HCT116 (cell line): ENCODE results near the gene ORC6. TPM values are rescaled to one million over a fixed set of nuclear protein-coding genes. Genes with fewer than 3 reads are reported as not detected.

ENCODE experiments used
- ATF3 ChIP-seq: IDR thresholded peaks from 2 replicates; pipeline ENCODE4 v1.6.1; 2012
- CEBPB ChIP-seq: IDR thresholded peaks from 2 replicates; pipeline ENCODE4 v1.6.1; 2012; ENCODE audit warnings: low read depth
- EGR1 ChIP-seq: IDR thresholded peaks from 2 replicates; pipeline ENCODE4 v1.6.1; 2012; ENCODE audit warnings: low read depth
- ELF1 ChIP-seq: IDR thresholded peaks from 2 replicates; pipeline ENCODE4 v1.6.1; 2012; ENCODE audit warnings: low read depth, borderline replicate concordance
- EZH2 ChIP-seq: fragments of 200-600 bp; sonication (generic); IDR thresholded peaks from 2 replicates; pipeline ENCODE4 v1.6.1; 2017; ENCODE audit warnings: antibody characterized with exemption, mixed run types
- FOSL1 ChIP-seq: IDR thresholded peaks from 2 replicates; pipeline ENCODE4 v1.6.1; 2012; ENCODE audit warnings: low read depth
- JUND ChIP-seq: IDR thresholded peaks from 2 replicates; pipeline ENCODE4 v1.6.1; 2012
- POLR2A ChIP-seq: IDR thresholded peaks from 2 replicates; pipeline ENCODE4 v1.7.0; 2011; ENCODE audit warnings: borderline replicate concordance; ENCODE audit not compliant: insufficient read depth, insufficient read length; ENCODE audit errors: extremely low read depth
- SIN3A ChIP-seq: IDR thresholded peaks from 2 replicates; pipeline ENCODE4 v1.6.1; 2012; ENCODE audit warnings: low read depth
- SP1 ChIP-seq: IDR thresholded peaks from 2 replicates; pipeline ENCODE4 v1.6.1; 2012; ENCODE audit warnings: low read depth
- YY1 ChIP-seq: IDR thresholded peaks from 2 replicates; pipeline ENCODE4 v1.6.1; 2011; ENCODE audit warnings: low read length, low read depth, moderate library complexity, mild to moderate bottlenecking; ENCODE audit not compliant: insufficient replicate concordance; ENCODE audit errors: extremely low read depth
- ZFX ChIP-seq: fragments of 450-650 bp; IDR thresholded peaks from 2 replicates; pipeline ENCODE4 v1.6.1; 2017
- total RNA-seq: library from RNA; stranded (reverse); gene quantifications from one replicate; pipeline ENCODE4 v1.2.1, GENCODE V29; 2021; ENCODE audit not compliant: unreplicated experiment
- TF ChIP-seq, protein P1 (sequence below): IDR thresholded peaks from 2 replicates; pipeline ENCODE4 v1.6.1; 2011; ENCODE audit warnings: mild to moderate bottlenecking, low read length, moderate library complexity; ENCODE audit not compliant: insufficient replicate concordance; ENCODE audit errors: extremely low read depth
- TF ChIP-seq, protein P2 (sequence below), 3 experiments: fragments of 200-600 bp in 1 of 3; sonication (generic) in 1 of 3; IDR thresholded peaks in 2 of 3; conservative IDR thresholded peaks in 1 of 3; 2 replicates each; pipeline ENCODE4 v1.5.1; 2012 to 2017; ENCODE audit warnings: low read depth in 2 of 3, low read length in 2 of 3, antibody characterized with exemption in 1 of 3, borderline replicate concordance in 1 of 3, control low read depth in 1 of 3, mild to moderate bottlenecking in 1 of 3, mixed read lengths in 1 of 3, mixed run types in 1 of 3, moderate library complexity in 1 of 3; ENCODE audit not compliant: insufficient read depth in 1 of 3

Gene ORC6
- total RNA-seq, 1 experiment from 2014 or later, result 44.7 TPM

- TF ChIP-seq, protein P1, sequence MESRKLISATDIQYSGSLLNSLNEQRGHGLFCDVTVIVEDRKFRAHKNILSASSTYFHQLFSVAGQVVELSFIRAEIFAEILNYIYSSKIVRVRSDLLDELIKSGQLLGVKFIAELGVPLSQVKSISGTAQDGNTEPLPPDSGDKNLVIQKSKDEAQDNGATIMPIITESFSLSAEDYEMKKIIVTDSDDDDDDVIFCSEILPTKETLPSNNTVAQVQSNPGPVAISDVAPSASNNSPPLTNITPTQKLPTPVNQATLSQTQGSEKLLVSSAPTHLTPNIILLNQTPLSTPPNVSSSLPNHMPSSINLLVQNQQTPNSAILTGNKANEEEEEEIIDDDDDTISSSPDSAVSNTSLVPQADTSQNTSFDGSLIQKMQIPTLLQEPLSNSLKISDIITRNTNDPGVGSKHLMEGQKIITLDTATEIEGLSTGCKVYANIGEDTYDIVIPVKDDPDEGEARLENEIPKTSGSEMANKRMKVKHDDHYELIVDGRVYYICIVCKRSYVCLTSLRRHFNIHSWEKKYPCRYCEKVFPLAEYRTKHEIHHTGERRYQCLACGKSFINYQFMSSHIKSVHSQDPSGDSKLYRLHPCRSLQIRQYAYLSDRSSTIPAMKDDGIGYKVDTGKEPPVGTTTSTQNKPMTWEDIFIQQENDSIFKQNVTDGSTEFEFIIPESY, result no peak
- TF ChIP-seq FOSL1 (no peak), JUND (no peak), SP1 (no peak), SIN3A (peak; percentile 19; the same call in 1 of the 2 replicates), CEBPB (no peak), ELF1 (no peak), ATF3 (no peak), EZH2 (no peak), YY1 (peak; percentile 10), EGR1 (peak; percentile 55; the same call in 1 of the 2 replicates), POLR2A (no peak), ZFX (peak; percentile 92)
- TF ChIP-seq, protein P2, sequence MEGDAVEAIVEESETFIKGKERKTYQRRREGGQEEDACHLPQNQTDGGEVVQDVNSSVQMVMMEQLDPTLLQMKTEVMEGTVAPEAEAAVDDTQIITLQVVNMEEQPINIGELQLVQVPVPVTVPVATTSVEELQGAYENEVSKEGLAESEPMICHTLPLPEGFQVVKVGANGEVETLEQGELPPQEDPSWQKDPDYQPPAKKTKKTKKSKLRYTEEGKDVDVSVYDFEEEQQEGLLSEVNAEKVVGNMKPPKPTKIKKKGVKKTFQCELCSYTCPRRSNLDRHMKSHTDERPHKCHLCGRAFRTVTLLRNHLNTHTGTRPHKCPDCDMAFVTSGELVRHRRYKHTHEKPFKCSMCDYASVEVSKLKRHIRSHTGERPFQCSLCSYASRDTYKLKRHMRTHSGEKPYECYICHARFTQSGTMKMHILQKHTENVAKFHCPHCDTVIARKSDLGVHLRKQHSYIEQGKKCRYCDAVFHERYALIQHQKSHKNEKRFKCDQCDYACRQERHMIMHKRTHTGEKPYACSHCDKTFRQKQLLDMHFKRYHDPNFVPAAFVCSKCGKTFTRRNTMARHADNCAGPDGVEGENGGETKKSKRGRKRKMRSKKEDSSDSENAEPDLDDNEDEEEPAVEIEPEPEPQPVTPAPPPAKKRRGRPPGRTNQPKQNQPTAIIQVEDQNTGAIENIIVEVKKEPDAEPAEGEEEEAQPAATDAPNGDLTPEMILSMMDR (IDR thresholded peaks at IDR 0.05 in 2 of 3, conservative IDR thresholded peaks at IDR 0.05 in 1 of 3; ENCODE audit: borderline replicate concordance in 1 of 3, insufficient read depth in 1 of 3, low read depth in 2 of 3, low read length in 2 of 3), result peak in 2 of 3 experiments; percentile 32 to 42; a peak in 3 of 6 replicates
Measured at GRCh38 chr16:46688654-46689364, 650 bp upstream of the ORC6 start, which contains the start of gene VPS35 (continued).
